ENCODE measurements around the gene GNG7.
"Not testable (repeated sequence)": the region's sequence is repeated elsewhere in the genome, so short reads cannot be mapped to it uniquely, and the experiment has no call there.

The GNG7 gene

DNA sequence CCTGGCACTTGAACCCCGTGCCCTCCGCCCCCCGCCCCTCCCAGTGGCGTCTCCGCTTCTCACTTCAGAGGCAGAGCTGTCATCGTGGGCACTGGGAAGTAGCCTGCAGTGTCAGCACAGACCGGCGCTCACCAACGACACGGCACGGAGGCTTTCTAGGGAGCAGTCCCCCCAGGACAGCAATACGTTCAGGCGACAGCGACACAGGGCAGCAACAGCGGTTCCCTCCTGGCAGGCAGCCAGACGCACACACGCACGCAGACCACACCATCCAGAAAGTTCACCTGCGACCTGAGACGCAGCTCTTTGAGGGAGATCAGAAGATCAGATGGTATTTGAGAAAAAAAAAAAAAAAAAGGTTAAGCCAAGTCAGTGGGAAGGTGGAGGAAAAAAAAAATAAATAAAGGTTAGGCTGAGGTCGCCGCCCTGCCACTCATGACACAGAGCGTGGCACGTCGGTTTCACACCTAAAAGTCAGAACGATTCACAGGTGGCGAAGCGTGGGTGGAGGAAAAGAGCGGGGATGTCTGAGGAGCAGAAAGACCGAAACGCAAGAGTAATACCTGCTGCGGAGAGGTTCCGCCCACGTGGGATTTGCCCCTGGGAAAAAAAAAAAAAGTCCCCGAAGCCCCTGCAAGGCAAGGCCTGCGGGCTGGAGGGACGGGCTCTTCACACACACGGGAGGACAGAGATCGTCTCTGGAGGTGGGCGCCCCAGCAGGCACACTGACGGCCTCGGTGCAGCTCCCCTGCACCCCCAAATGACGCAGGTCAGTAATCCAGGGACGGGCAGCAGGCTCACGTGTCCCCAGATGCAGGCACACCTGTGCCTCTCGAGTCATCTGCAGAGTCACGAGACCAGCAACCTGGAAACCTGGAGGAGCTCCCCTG, 94.5 kb downstream of the GNG7 start:
- Histone ChIP-seq H3K27ac (ENCODE audit: low read depth, low read length) (peak overlapping the region; percentile 38), H4K20me1 (ENCODE audit: control insufficient read depth, insufficient read depth, low read depth, low read length) (peaks cover 14% of the 10 kb centered on the region), H3F3A (ENCODE audit: control insufficient read depth, insufficient read depth) (peaks cover 6% of the 10 kb centered on the region; the same call in 1 of the 2 replicates), H3K79me2 (ENCODE audit: control insufficient read depth, low read length) (peaks cover 60% of the 10 kb centered on the region), H3K9me2 (replicated peaks; ENCODE audit: control insufficient read depth, low read length) (no peaks in the 10 kb centered on the region), H3K36me3 (ENCODE audit: control insufficient read depth, low read length) (peaks cover 33% of the 10 kb centered on the region), H3K27me3 (ENCODE audit: control insufficient read depth, low read length) (no peaks in the 10 kb centered on the region), H3K4me3 (ENCODE audit: low read length) (peak overlapping the region; percentile 47), H3K4me1 (ENCODE audit: control insufficient read depth, low read length) (peaks cover 69% of the 10 kb centered on the region), H3K9me3 (ENCODE audit: control insufficient read depth, insufficient read depth, low read length) (no peaks in the 10 kb centered on the region), H3K4me2 (ENCODE audit: low read length) (peak overlapping the region; percentile 67)
- TF ChIP-seq, protein P1, sequence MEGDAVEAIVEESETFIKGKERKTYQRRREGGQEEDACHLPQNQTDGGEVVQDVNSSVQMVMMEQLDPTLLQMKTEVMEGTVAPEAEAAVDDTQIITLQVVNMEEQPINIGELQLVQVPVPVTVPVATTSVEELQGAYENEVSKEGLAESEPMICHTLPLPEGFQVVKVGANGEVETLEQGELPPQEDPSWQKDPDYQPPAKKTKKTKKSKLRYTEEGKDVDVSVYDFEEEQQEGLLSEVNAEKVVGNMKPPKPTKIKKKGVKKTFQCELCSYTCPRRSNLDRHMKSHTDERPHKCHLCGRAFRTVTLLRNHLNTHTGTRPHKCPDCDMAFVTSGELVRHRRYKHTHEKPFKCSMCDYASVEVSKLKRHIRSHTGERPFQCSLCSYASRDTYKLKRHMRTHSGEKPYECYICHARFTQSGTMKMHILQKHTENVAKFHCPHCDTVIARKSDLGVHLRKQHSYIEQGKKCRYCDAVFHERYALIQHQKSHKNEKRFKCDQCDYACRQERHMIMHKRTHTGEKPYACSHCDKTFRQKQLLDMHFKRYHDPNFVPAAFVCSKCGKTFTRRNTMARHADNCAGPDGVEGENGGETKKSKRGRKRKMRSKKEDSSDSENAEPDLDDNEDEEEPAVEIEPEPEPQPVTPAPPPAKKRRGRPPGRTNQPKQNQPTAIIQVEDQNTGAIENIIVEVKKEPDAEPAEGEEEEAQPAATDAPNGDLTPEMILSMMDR (IDR thresholded peaks at IDR 0.05; ENCODE audit: low read depth, low read length, poor library complexity, severe bottlenecking) = no peak
- TF ChIP-seq EZH2phosphoT487 (IDR thresholded peaks at IDR 0.05; ENCODE audit: borderline replicate concordance, low read length) = no peak

DNA sequence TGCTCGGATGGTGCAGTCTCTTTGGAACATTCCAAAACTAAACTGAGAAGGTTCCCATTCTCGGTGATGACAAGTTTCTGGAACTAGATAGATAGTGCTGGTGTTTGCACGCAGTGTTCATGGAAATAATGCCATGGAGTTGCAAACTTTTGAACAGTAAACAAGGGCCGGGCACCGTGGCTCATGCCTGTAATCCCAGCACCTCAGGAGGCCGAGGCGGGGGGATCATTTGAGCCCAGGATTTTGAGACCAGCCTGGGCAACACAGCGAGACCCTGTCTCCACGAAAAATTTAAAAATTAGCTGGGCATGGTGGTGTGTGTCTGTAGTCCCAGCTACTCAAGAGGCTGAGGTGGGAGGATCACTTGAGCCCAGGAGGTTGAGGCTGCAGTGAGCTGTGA, 95.7 kb downstream of the GNG7 start:
- not testable (repeated sequence) for H3K27me3 ChIP-seq (ENCODE audit: control insufficient read depth, low read length); H3K4me2 ChIP-seq (ENCODE audit: low read length); H3K27ac ChIP-seq (ENCODE audit: low read depth, low read length); H3K4me3 ChIP-seq (ENCODE audit: low read length); H3F3A ChIP-seq (ENCODE audit: control insufficient read depth, insufficient read depth); H3K9me3 ChIP-seq (ENCODE audit: control insufficient read depth, insufficient read depth, low read length); H3K9me2 ChIP-seq (replicated peaks; ENCODE audit: control insufficient read depth, low read length)
- peaks cover 10% of the 10 kb centered on the region for H4K20me1 ChIP-seq (ENCODE audit: control insufficient read depth, insufficient read depth, low read depth, low read length)
- H3K36me3 ChIP-seq (ENCODE audit: control insufficient read depth, low read length) = peaks cover 33% of the 10 kb centered on the region
- H3K79me2 ChIP-seq (ENCODE audit: control insufficient read depth, low read length) = peaks cover 48% of the 10 kb centered on the region
- H3K4me1 ChIP-seq (ENCODE audit: control insufficient read depth, low read length) = peaks cover 57% of the 10 kb centered on the region

GRCh38 chr19:2605889-2606288, 96.6 kb downstream of the GNG7 start:
- H3K9me3 ChIP-seq (ENCODE audit: control insufficient read depth, insufficient read depth, low read length) = not testable (repeated sequence)
- H3K4me1 ChIP-seq (ENCODE audit: control insufficient read depth, low read length) = peaks cover 52% of the 10 kb centered on the region

GRCh38 chr19:2604747-2605329, 97.7 kb downstream of the GNG7 start:
- Histone ChIP-seq H3F3A (ENCODE audit: control insufficient read depth, insufficient read depth) (peaks cover 4% of the 10 kb centered on the region; the same call in 1 of the 2 replicates), H3K4me2 (ENCODE audit: low read length) (no peak overlapping the region), H3K9me2 (replicated peaks; ENCODE audit: control insufficient read depth, low read length) (no peaks in the 10 kb centered on the region), H3K79me2 (ENCODE audit: control insufficient read depth, low read length) (peaks cover 38% of the 10 kb centered on the region), H3K27ac (ENCODE audit: low read depth, low read length) (no peak overlapping the region), H3K9me3 (ENCODE audit: control insufficient read depth, insufficient read depth, low read length) (no peaks in the 10 kb centered on the region), H3K27me3 (ENCODE audit: control insufficient read depth, low read length) (no peaks in the 10 kb centered on the region), H3K4me3 (ENCODE audit: low read length) (no peak overlapping the region), H3K36me3 (ENCODE audit: control insufficient read depth, low read length) (peaks cover 30% of the 10 kb centered on the region), H4K20me1 (ENCODE audit: control insufficient read depth, insufficient read depth, low read depth, low read length) (peaks cover 10% of the 10 kb centered on the region), H3K4me1 (ENCODE audit: control insufficient read depth, low read length) (peaks cover 43% of the 10 kb centered on the region)
- TF ChIP-seq EZH2phosphoT487 (IDR thresholded peaks at IDR 0.05; ENCODE audit: borderline replicate concordance, low read length) = no peak
- TF ChIP-seq, protein P1 (IDR thresholded peaks at IDR 0.05; ENCODE audit: low read depth, low read length, poor library complexity, severe bottlenecking) = no peak

More at GRCh38 chr19:2605889-2606288, 96.6 kb downstream of the GNG7 start:
- H3K9me2 ChIP-seq (replicated peaks; ENCODE audit: control insufficient read depth, low read length); H3K27ac ChIP-seq (ENCODE audit: low read depth, low read length); H3K4me3 ChIP-seq (ENCODE audit: low read length); H3K4me2 ChIP-seq (ENCODE audit: low read length); H3K27me3 ChIP-seq (ENCODE audit: control insufficient read depth, low read length); H3F3A ChIP-seq (ENCODE audit: control insufficient read depth, insufficient read depth): not testable (repeated sequence)
- Histone ChIP-seq H3K36me3 (ENCODE audit: control insufficient read depth, low read length) (peaks cover 33% of the 10 kb centered on the region), H3K79me2 (ENCODE audit: control insufficient read depth, low read length) (peaks cover 44% of the 10 kb centered on the region), H4K20me1 (ENCODE audit: control insufficient read depth, insufficient read depth, low read depth, low read length) (peaks cover 10% of the 10 kb centered on the region)

Measured in DOHH2 (cell line).